Measurements from ENCODE around the gene C2CD3. TPM values are rescaled to one million over a fixed set of nuclear protein-coding genes. Genes with fewer than 3 reads are reported as not detected.
"Not testable (repeated sequence)": the region's sequence is repeated elsewhere in the genome, so short reads cannot be mapped to it uniquely, and the experiment has no call there.

C2CD3 gene
- total RNA-seq, 1 experiment from 2014 or later, result 13.9 TPM

- Histone ChIP-seq H3K27me3 (replicated peaks) (no peaks in the 10 kb centered on the region), H3K36me3 (no peaks in the 10 kb centered on the region; the same call in 1 of the 2 replicates), H3K27ac (no peak overlapping the region), H3K4me1 (replicated peaks) (peaks cover 23% of the 10 kb centered on the region), H3K4me3 (no peak overlapping the region), H3K9me3 (replicated peaks) (no peaks in the 10 kb centered on the region)
- no peak for DNase-seq (ENCODE audit: low read depth in 1 of 2, low spot score in 2 of 2)
These were observed 26.2 kb downstream of the C2CD3 start for GRCh38 chr11:74144592-74144991.

DNA sequence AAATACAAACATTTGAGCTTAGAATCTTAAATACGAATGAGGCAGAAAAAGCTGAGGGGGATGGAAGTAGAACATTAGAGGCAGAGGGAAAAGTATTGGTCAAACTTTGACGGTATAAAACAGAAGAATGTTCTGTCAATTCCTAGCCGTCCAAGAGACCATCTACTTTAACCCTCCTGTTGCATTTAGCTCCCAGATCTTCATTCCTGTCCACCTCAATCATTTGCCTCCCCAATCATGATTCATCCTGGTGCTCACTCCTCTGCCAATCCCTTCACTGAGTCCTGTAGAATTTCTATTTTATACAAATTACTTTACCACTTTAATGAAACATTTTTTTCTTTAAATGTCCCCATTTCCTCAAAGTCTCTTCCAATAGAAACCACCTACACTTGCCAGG, 28.2 kb downstream of the C2CD3 start:
- no peaks in the 10 kb centered on the region for H3K27me3 ChIP-seq (replicated peaks)
- DNase-seq (ENCODE audit: low read depth in 1 of 2, low spot score in 2 of 2), result no peak
- no peaks in the 10 kb centered on the region for H3K9me3 ChIP-seq (replicated peaks)
- no peak overlapping the region for H3K4me3 ChIP-seq
- H3K36me3 ChIP-seq, result peaks cover 4% of the 10 kb centered on the region; the same call in 1 of the 2 replicates
- peaks cover 43% of the 10 kb centered on the region for H3K4me1 ChIP-seq (replicated peaks)
- no peak overlapping the region for H3K27ac ChIP-seq

- Histone ChIP-seq H3K27me3 (replicated peaks) (no peaks in the 10 kb centered on the region), H3K27ac (no peak overlapping the region), H3K4me1 (replicated peaks) (peaks cover 45% of the 10 kb centered on the region), H3K36me3 (peaks cover 4% of the 10 kb centered on the region; the same call in 1 of the 2 replicates), H3K9me3 (replicated peaks) (no peaks in the 10 kb centered on the region), H3K4me3 (no peak overlapping the region)
- DNase-seq (ENCODE audit: low read depth in 1 of 2, low spot score in 2 of 2), result no peak
These were observed 28.9 kb downstream of the C2CD3 start for GRCh38 chr11:74141908-74142307.

DNA sequence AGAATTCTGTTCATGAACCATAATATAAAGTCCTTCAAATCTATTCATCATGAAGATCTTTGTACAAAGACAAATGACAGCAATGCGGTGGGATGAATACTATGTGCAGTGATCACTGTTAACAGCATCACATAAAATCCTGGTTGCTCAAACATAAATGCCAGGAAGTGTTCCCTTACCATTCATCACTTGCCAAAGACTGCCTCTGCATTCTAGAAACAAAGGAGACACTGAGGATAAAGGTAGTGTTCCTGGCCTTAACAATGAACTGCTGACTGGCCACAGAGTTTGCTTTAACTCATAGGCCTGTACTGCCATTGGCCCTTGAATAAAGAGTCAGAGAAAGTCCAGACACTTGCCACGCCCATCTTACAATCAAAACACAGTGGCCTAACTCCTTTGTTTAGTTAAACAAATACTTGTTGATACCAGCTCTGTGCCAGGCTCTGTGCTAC, 29.5 kb downstream of the C2CD3 start:
- H3K4me1 ChIP-seq (replicated peaks), result peaks cover 45% of the 10 kb centered on the region
- H3K9me3 ChIP-seq (replicated peaks), result no peaks in the 10 kb centered on the region
- H3K36me3 ChIP-seq, result peaks cover 7% of the 10 kb centered on the region; the same call in 1 of the 2 replicates
- H3K27me3 ChIP-seq (replicated peaks), result no peaks in the 10 kb centered on the region
- H3K27ac ChIP-seq, result peak overlapping the region; percentile 75
- H3K4me3 ChIP-seq, result no peak overlapping the region
- peak; percentile 40 to 50 for DNase-seq (ENCODE audit: low read depth in 1 of 2, low spot score in 2 of 2)

- not testable (repeated sequence) for H3K4me3 ChIP-seq; H3K27me3 ChIP-seq (replicated peaks); H3K9me3 ChIP-seq (replicated peaks); DNase-seq (ENCODE audit: low read depth in 1 of 2, low spot score in 2 of 2)
- H3K27ac ChIP-seq, result peak overlapping the region; percentile 95
- H3K4me1 ChIP-seq (replicated peaks), result peaks cover 48% of the 10 kb centered on the region
- peaks cover 14% of the 10 kb centered on the region; the same call in 1 of the 2 replicates for H3K36me3 ChIP-seq
These were observed 30.8 kb downstream of the C2CD3 start for GRCh38 chr11:74139919-74140431.

GRCh38 chr11:74139151-74139918, 31.5 kb downstream of the C2CD3 start:
- Histone ChIP-seq H3K4me1 (replicated peaks) (peaks cover 48% of the 10 kb centered on the region), H3K27me3 (replicated peaks) (no peaks in the 10 kb centered on the region), H3K27ac (peak overlapping the region; percentile 95), H3K4me3 (no peak overlapping the region), H3K36me3 (peaks cover 14% of the 10 kb centered on the region; the same call in 1 of the 2 replicates), H3K9me3 (replicated peaks) (no peaks in the 10 kb centered on the region)
- DNase-seq (ENCODE audit: low read depth in 1 of 2, low spot score in 2 of 2), result peak in 1 of 2 experiments; percentile 21

DNA sequence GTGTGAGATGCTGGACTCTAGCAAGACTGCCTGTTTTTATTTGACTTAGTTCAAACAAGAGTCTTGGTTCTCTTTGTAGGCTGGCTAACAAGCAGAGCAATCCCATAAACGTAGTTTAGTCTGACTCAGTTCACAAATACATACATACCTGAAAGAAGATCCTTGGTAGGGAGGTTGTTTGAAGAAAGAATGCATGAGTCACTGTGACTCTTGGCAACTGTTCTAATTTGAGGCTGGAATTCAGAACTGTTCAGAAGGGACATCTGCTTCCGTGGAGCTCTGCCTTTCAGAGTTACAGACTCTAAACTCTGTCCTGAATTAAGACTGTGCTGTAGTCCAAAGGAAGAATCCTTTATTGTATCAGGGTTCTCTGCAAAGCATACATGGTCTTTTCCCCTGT, 32.2 kb downstream of the C2CD3 start:
- Histone ChIP-seq H3K9me3 (replicated peaks) (no peaks in the 10 kb centered on the region), H3K4me1 (replicated peaks) (peaks cover 48% of the 10 kb centered on the region), H3K4me3 (no peak overlapping the region), H3K27ac (peak overlapping the region; percentile 95), H3K36me3 (peaks cover 14% of the 10 kb centered on the region; the same call in 1 of the 2 replicates), H3K27me3 (replicated peaks) (no peaks in the 10 kb centered on the region)
- DNase-seq (ENCODE audit: low read depth in 1 of 2, low spot score in 2 of 2), result peak; percentile 59 to 81

GRCh38 chr11:74138021-74138420, 32.8 kb downstream of the C2CD3 start:
- Histone ChIP-seq H3K9me3 (replicated peaks) (no peaks in the 10 kb centered on the region), H3K27ac (peak overlapping the region; percentile 95), H3K36me3 (peaks cover 14% of the 10 kb centered on the region; the same call in 1 of the 2 replicates), H3K4me1 (replicated peaks) (peaks cover 48% of the 10 kb centered on the region), H3K4me3 (no peak overlapping the region), H3K27me3 (replicated peaks) (no peaks in the 10 kb centered on the region)
- DNase-seq (ENCODE audit: low read depth in 1 of 2, low spot score in 2 of 2), result no peak

GRCh38 chr11:74135127-74135840, 35.5 kb downstream of the C2CD3 start:
- no peaks in the 10 kb centered on the region for H3K27me3 ChIP-seq (replicated peaks)
- no peak overlapping the region for H3K4me3 ChIP-seq
- peaks cover 14% of the 10 kb centered on the region; the same call in 1 of the 2 replicates for H3K36me3 ChIP-seq
- peaks cover 29% of the 10 kb centered on the region for H3K4me1 ChIP-seq (replicated peaks)
- DNase-seq (ENCODE audit: low read depth in 1 of 2, low spot score in 2 of 2), result no peak
- no peaks in the 10 kb centered on the region for H3K9me3 ChIP-seq (replicated peaks)
- no peak overlapping the region for H3K27ac ChIP-seq

- no peak for DNase-seq (ENCODE audit: low read depth in 1 of 2, low spot score in 2 of 2)
- Histone ChIP-seq H3K27me3 (replicated peaks) (no peaks in the 10 kb centered on the region), H3K27ac (no peak overlapping the region), H3K9me3 (replicated peaks) (no peaks in the 10 kb centered on the region), H3K4me1 (replicated peaks) (peaks cover 25% of the 10 kb centered on the region), H3K36me3 (peaks cover 14% of the 10 kb centered on the region; the same call in 1 of the 2 replicates), H3K4me3 (no peak overlapping the region)
These were observed 36.1 kb downstream of the C2CD3 start for GRCh38 chr11:74134661-74135060.

DNA sequence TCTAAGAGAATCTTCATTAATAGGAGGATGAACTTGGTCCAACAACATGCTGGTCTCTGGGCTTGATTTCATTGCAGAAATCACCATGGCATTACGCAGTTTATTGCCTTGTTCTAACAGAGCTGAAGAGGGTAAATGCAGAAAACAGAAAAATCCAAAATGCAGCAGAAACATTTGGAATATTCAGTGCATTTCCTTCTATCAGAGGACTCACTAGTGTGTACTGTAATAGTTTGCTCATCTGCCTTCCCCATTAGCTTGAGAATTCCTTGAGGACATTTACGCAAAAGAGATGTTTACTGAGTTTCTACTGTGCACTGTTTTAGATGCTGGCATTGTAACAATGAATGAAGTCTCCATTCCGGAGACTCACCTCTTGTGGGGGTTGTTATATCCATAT, 37.4 kb downstream of the C2CD3 start:
- H3K4me1 ChIP-seq (replicated peaks), result peaks cover 13% of the 10 kb centered on the region
- H3K9me3 ChIP-seq (replicated peaks), result no peaks in the 10 kb centered on the region
- no peak overlapping the region for H3K4me3 ChIP-seq
- no peak for DNase-seq (ENCODE audit: low read depth in 1 of 2, low spot score in 2 of 2)
- no peaks in the 10 kb centered on the region for H3K27me3 ChIP-seq (replicated peaks)
- H3K36me3 ChIP-seq, result peaks cover 10% of the 10 kb centered on the region; the same call in 1 of the 2 replicates
- no peak overlapping the region for H3K27ac ChIP-seq

DNA sequence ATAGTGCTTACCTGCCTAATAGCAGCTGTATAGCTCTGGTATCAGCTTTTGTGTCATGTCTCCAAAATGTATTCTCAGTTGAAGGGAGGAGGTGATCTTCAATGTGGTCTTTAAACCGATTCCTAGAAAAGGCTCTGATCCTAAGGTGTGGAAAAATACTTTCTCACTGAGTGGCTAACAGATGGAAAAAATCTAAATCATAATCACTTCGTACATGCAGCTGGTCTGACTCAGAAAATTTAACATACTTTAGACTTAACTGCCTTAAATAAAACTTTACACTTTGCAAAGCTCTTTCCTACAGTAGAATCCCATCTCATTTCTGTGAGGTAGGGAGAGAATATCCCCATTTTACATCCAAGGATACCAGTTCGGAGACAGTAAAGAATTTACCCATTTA, 38.0 kb downstream of the C2CD3 start:
- Histone ChIP-seq H3K9me3 (replicated peaks) (no peaks in the 10 kb centered on the region), H3K27ac (no peak overlapping the region), H3K36me3 (peaks cover 10% of the 10 kb centered on the region; the same call in 1 of the 2 replicates), H3K4me3 (no peak overlapping the region), H3K27me3 (replicated peaks) (no peaks in the 10 kb centered on the region), H3K4me1 (replicated peaks) (peaks cover 7% of the 10 kb centered on the region)
- no peak for DNase-seq (ENCODE audit: low read depth in 1 of 2, low spot score in 2 of 2)

DNA sequence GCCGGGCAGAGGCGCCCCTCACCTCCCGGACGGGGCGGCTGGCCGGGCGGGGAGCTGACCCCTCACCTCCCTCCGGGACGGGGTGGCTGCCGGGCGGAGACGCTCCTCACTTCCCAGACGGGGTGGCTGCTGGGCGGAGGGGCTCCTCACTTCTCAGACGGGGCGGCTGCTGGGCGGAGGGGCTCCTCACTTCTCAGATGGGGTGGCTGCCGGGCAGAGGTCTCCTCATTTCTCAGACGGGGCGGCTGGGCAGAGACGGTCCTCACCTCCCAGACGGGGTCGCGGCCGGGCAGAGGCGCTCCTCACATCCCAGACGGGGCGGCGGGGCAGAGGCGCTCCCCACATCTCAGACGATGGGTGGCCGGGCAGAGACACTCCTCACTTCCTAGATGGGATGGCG, 41.7 kb downstream of the C2CD3 start:
- not testable (repeated sequence) for H3K4me3 ChIP-seq; H3K36me3 ChIP-seq; H3K9me3 ChIP-seq (replicated peaks); H3K27me3 ChIP-seq (replicated peaks); H3K27ac ChIP-seq; DNase-seq (ENCODE audit: low read depth in 1 of 2, low spot score in 2 of 2); H3K4me1 ChIP-seq (replicated peaks)

DNA sequence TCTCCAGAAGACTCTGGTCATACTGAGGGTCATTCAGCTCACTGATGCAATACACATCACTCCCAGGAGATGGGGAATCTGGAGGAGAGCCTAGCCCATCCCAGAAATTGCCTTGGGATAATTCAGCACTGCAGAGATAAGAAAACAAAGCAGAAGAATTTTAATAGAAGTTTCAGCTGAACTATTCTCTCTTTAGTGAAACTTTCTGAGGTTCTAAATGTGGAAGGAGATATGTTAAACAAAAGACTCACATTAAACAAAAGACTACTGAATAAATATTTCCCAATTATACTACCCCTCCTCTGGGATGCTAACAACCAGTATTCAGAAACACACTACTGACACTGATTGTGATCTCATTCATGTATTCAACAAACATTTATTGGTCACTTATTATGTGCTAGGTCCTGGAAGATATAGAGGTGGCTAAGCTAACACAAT, 47.8 kb downstream of the C2CD3 start:
- Histone ChIP-seq H3K4me3 (no peak overlapping the region), H3K9me3 (replicated peaks) (no peaks in the 10 kb centered on the region), H3K27me3 (replicated peaks) (no peaks in the 10 kb centered on the region), H3K4me1 (replicated peaks) (no peaks in the 10 kb centered on the region), H3K27ac (no peak overlapping the region), H3K36me3 (no peaks in the 10 kb centered on the region)
- no peak for DNase-seq (ENCODE audit: low read depth in 1 of 2, low spot score in 2 of 2)

Measured in SJSA1 (cell line).